ENCODE measurements around the gene SH3BP4.

SH3BP4 gene

GRCh38 chr2:235070063-235070706, 118.4 kb downstream of the SH3BP4 start:
- H3K4ac ChIP-seq (ENCODE audit: low read depth in 1 of 2, low read length in 2 of 2), result no peak overlapping the region
- peak overlapping the region in 1 of 2 experiments; percentile 22 for H3K18ac ChIP-seq (ENCODE audit: low read depth in 1 of 2, low read length in 2 of 2)
- DNase-seq, result no peak
- no peaks in the 10 kb centered on the region for H3K27me3 ChIP-seq (ENCODE audit: control insufficient read depth in 1 of 2, insufficient read depth in 1 of 2, low read length in 2 of 2)
- no peak overlapping the region for H3K14ac ChIP-seq (ENCODE audit: low read length in 2 of 2)
- no peaks in the 10 kb centered on the region for H3K79me1 ChIP-seq (replicated peaks; ENCODE audit: low read length, poor library complexity, severe bottlenecking)
- H2BK12ac ChIP-seq (ENCODE audit: low read length in 2 of 2), result no peak overlapping the region
- H3K9me3 ChIP-seq (ENCODE audit: control insufficient read depth, low read length), result no peaks in the 10 kb centered on the region
- no peak overlapping the region for H2AK5ac ChIP-seq (ENCODE audit: low read length, severe bottlenecking)
- peak overlapping the region; percentile 0 for H3K27ac ChIP-seq (ENCODE audit: low read length, poor library complexity, severe bottlenecking)
- H2AFZ ChIP-seq (ENCODE audit: low read depth, low read length), result no peak overlapping the region
- H3K23ac ChIP-seq (ENCODE audit: low read length in 2 of 2), result no peak overlapping the region
- no peak overlapping the region for H4K91ac ChIP-seq (ENCODE audit: low read length)
- H2BK5ac ChIP-seq (ENCODE audit: low read depth, low read length, poor library complexity, severe bottlenecking), result no peak overlapping the region
- H3K4me1 ChIP-seq (ENCODE audit: control insufficient read depth, insufficient read depth, low read depth, low read length), result peaks cover 8% of the 10 kb centered on the region
- no peak overlapping the region for H3K4me2 ChIP-seq (ENCODE audit: low read length, poor library complexity, severe bottlenecking)
- H3K4me3 ChIP-seq (ENCODE audit: insufficient read depth in 1 of 2, low read depth in 1 of 2, low read length in 2 of 2), result no peak overlapping the region
- H3K36me3 ChIP-seq (ENCODE audit: control insufficient read depth in 1 of 2, insufficient read depth in 2 of 2, low read depth in 1 of 2, low read length in 2 of 2), result no peaks in the 10 kb centered on the region
- H4K8ac ChIP-seq (ENCODE audit: low read length), result no peak overlapping the region
- H3K9ac ChIP-seq (ENCODE audit: low read length), result no peak overlapping the region
- no peak overlapping the region for H2BK15ac ChIP-seq (ENCODE audit: low read depth, poor library complexity, severe bottlenecking)
- H2BK120ac ChIP-seq (ENCODE audit: low read depth, low read length), result no peak overlapping the region

GRCh38 chr2:235073868-235074413, 122.1 kb downstream of the SH3BP4 start:
- no peak overlapping the region for H3K4me2 ChIP-seq (ENCODE audit: low read length, poor library complexity, severe bottlenecking)
- no peak overlapping the region for H3K23ac ChIP-seq (ENCODE audit: low read length in 2 of 2)
- H3K36me3 ChIP-seq (ENCODE audit: control insufficient read depth in 1 of 2, insufficient read depth in 2 of 2, low read depth in 1 of 2, low read length in 2 of 2), result no peaks in the 10 kb centered on the region
- H3K79me1 ChIP-seq (replicated peaks; ENCODE audit: low read length, poor library complexity, severe bottlenecking), result no peaks in the 10 kb centered on the region
- no peak overlapping the region for H2AFZ ChIP-seq (ENCODE audit: low read depth, low read length)
- no peak overlapping the region for H3K4me3 ChIP-seq (ENCODE audit: insufficient read depth in 1 of 2, low read depth in 1 of 2, low read length in 2 of 2)
- H3K14ac ChIP-seq (ENCODE audit: low read length in 2 of 2), result no peak overlapping the region
- no peak overlapping the region for H2BK12ac ChIP-seq (ENCODE audit: low read length in 2 of 2)
- no peak overlapping the region for H3K27ac ChIP-seq (ENCODE audit: low read length, poor library complexity, severe bottlenecking)
- no peak overlapping the region for H4K8ac ChIP-seq (ENCODE audit: low read length)
- H3K9me3 ChIP-seq (ENCODE audit: control insufficient read depth, low read length), result no peaks in the 10 kb centered on the region
- no peak overlapping the region for H2BK5ac ChIP-seq (ENCODE audit: low read depth, low read length, poor library complexity, severe bottlenecking)
- no peak overlapping the region for H4K91ac ChIP-seq (ENCODE audit: low read length)
- DNase-seq, result no peak
- no peak overlapping the region for H2BK15ac ChIP-seq (ENCODE audit: low read depth, poor library complexity, severe bottlenecking)
- H3K27me3 ChIP-seq (ENCODE audit: control insufficient read depth in 1 of 2, insufficient read depth in 1 of 2, low read length in 2 of 2), result no peaks in the 10 kb centered on the region
- H3K18ac ChIP-seq (ENCODE audit: low read depth in 1 of 2, low read length in 2 of 2), result no peak overlapping the region
- 64% methylated on average over 6 of the region's 6 CpGs for WGBS
- H3K9ac ChIP-seq (ENCODE audit: low read length), result no peak overlapping the region
- H2AK5ac ChIP-seq (ENCODE audit: low read length, severe bottlenecking), result no peak overlapping the region
- H3K4ac ChIP-seq (ENCODE audit: low read depth in 1 of 2, low read length in 2 of 2), result no peak overlapping the region
- no peak overlapping the region for H2BK120ac ChIP-seq (ENCODE audit: low read depth, low read length)
- H3K4me1 ChIP-seq (ENCODE audit: control insufficient read depth, insufficient read depth, low read depth, low read length), result peaks cover 6% of the 10 kb centered on the region

- DNase-seq, result no peak
- no peak overlapping the region for H3K4ac ChIP-seq (ENCODE audit: low read depth in 1 of 2, low read length in 2 of 2)
- H3K4me2 ChIP-seq (ENCODE audit: low read length, poor library complexity, severe bottlenecking), result no peak overlapping the region
- no peak overlapping the region for H2AK5ac ChIP-seq (ENCODE audit: low read length, severe bottlenecking)
- no peaks in the 10 kb centered on the region for H3K4me1 ChIP-seq (ENCODE audit: control insufficient read depth, insufficient read depth, low read depth, low read length)
- H2BK12ac ChIP-seq (ENCODE audit: low read length in 2 of 2), result no peak overlapping the region
- H2BK120ac ChIP-seq (ENCODE audit: low read depth, low read length), result no peak overlapping the region
- no peaks in the 10 kb centered on the region for H3K79me1 ChIP-seq (replicated peaks; ENCODE audit: low read length, poor library complexity, severe bottlenecking)
- H3K18ac ChIP-seq (ENCODE audit: low read depth in 1 of 2, low read length in 2 of 2), result no peak overlapping the region
- 92% methylated on average over 5 of the region's 5 CpGs for WGBS
- no peak overlapping the region for H3K14ac ChIP-seq (ENCODE audit: low read length in 2 of 2)
- H3K27ac ChIP-seq (ENCODE audit: low read length, poor library complexity, severe bottlenecking), result no peak overlapping the region
- no peak overlapping the region for H2BK15ac ChIP-seq (ENCODE audit: low read depth, poor library complexity, severe bottlenecking)
- H2AFZ ChIP-seq (ENCODE audit: low read depth, low read length), result no peak overlapping the region
- H3K36me3 ChIP-seq (ENCODE audit: control insufficient read depth in 1 of 2, insufficient read depth in 2 of 2, low read depth in 1 of 2, low read length in 2 of 2), result no peaks in the 10 kb centered on the region
- no peak overlapping the region for H4K8ac ChIP-seq (ENCODE audit: low read length)
- H2BK5ac ChIP-seq (ENCODE audit: low read depth, low read length, poor library complexity, severe bottlenecking), result no peak overlapping the region
- H3K23ac ChIP-seq (ENCODE audit: low read length in 2 of 2), result no peak overlapping the region
- H3K9me3 ChIP-seq (ENCODE audit: control insufficient read depth, low read length), result no peaks in the 10 kb centered on the region
- no peak overlapping the region for H4K91ac ChIP-seq (ENCODE audit: low read length)
- no peak overlapping the region for H3K9ac ChIP-seq (ENCODE audit: low read length)
- H3K27me3 ChIP-seq (ENCODE audit: control insufficient read depth in 1 of 2, insufficient read depth in 1 of 2, low read length in 2 of 2), result no peaks in the 10 kb centered on the region
- H3K4me3 ChIP-seq (ENCODE audit: insufficient read depth in 1 of 2, low read depth in 1 of 2, low read length in 2 of 2), result no peak overlapping the region
These were observed 125.2 kb downstream of the SH3BP4 start for GRCh38 chr2:235077046-235077445.

- Histone ChIP-seq H3K18ac (ENCODE audit: low read depth in 1 of 2, low read length in 2 of 2) (no peak overlapping the region), H3K9me3 (ENCODE audit: control insufficient read depth, low read length) (no peaks in the 10 kb centered on the region), H2BK15ac (ENCODE audit: low read depth, poor library complexity, severe bottlenecking) (no peak overlapping the region), H3K27me3 (ENCODE audit: control insufficient read depth in 1 of 2, insufficient read depth in 1 of 2, low read length in 2 of 2) (no peaks in the 10 kb centered on the region), H4K91ac (ENCODE audit: low read length) (no peak overlapping the region), H2BK12ac (ENCODE audit: low read length in 2 of 2) (no peak overlapping the region), H2BK120ac (ENCODE audit: low read depth, low read length) (no peak overlapping the region), H3K23ac (ENCODE audit: low read length in 2 of 2) (no peak overlapping the region), H3K36me3 (ENCODE audit: control insufficient read depth in 1 of 2, insufficient read depth in 2 of 2, low read depth in 1 of 2, low read length in 2 of 2) (no peaks in the 10 kb centered on the region), H2AK5ac (ENCODE audit: low read length, severe bottlenecking) (no peak overlapping the region), H3K79me1 (replicated peaks; ENCODE audit: low read length, poor library complexity, severe bottlenecking) (no peaks in the 10 kb centered on the region), H3K4ac (ENCODE audit: low read depth in 1 of 2, low read length in 2 of 2) (no peak overlapping the region), H3K4me1 (ENCODE audit: control insufficient read depth, insufficient read depth, low read depth, low read length) (no peaks in the 10 kb centered on the region), H2AFZ (ENCODE audit: low read depth, low read length) (no peak overlapping the region), H2BK5ac (ENCODE audit: low read depth, low read length, poor library complexity, severe bottlenecking) (no peak overlapping the region), H3K9ac (ENCODE audit: low read length) (no peak overlapping the region), H4K8ac (ENCODE audit: low read length) (no peak overlapping the region), H3K4me3 (ENCODE audit: insufficient read depth in 1 of 2, low read depth in 1 of 2, low read length in 2 of 2) (no peak overlapping the region), H3K4me2 (ENCODE audit: low read length, poor library complexity, severe bottlenecking) (no peak overlapping the region), H3K27ac (ENCODE audit: low read length, poor library complexity, severe bottlenecking) (no peak overlapping the region), H3K14ac (ENCODE audit: low read length in 2 of 2) (no peak overlapping the region)
- no peak for DNase-seq
- 67% methylated on average over 1 of the region's 4 CpGs for WGBS
These were observed 126.4 kb downstream of the SH3BP4 start for GRCh38 chr2:235078182-235078581.

Data from mesenchymal stem cell (in vitro differentiated cells and primary cell).